Fibroblast of the conjunctiva (primary cell): ENCODE data around the gene CAD.
"Not testable (repeated sequence)": the region's sequence is repeated elsewhere in the genome, so short reads cannot be mapped to it uniquely, and the experiment has no call there.

Experiments used
- DNase-seq: peaks from one replicate; pipeline ENCODE4 v3.0.0-alpha.2; 2010; ENCODE audit warnings: low read depth

CAD gene

DNA sequence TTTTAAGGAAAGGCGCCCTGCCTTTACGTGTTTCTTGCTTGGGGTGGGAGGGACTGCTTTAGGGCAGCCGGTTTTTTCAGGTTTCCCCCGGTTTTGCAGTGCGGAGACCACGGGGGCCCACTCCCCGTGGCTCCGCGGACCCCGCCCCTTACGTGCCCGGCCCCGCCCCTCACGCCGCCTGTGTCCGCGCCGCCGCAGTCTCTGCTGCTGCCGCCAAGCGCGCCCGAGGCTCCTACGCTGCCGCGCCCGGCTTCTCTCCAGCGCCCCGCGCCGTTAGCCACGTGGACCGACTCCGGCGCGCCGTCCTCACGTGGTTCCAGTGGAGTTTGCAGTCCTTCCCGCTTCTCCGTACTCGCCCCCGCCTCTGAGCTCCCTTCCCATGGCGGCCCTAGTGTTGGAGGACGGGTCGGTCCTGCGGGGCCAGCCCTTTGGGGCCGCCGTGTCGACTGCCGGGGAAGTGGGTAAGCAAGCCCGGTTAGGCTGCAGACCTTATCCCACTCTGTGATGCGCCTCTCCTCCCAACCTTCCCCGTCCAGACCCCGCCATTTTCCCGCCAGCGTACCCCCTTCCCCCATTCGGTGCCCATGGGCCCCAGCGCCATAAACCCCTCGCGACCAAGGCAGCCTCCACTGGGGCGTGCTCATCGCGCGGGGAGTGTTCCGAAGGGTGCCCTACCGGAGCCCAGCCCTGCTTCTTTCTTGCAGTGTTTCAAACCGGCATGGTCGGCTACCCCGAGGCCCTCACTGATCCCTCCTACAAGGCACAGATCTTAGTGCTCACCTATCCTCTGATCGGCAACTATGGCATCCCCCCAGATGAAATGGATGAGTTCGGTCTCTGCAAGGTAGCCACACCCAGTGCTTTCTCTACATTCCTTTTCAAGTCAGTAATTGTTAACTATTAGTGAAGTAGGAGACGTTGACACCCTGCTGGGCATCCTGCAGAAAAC is at the start of gene CAD:
Gene CAD (plus strand): TSS at position 197 of the 949 bp plus-strand sequence. CDS start 183 bp downstream, at position 380.
- peak; percentile 72 for DNase-seq

GRCh38 chr2:27170581-27171337 is 46.4 kb upstream of the CAD start:
- no peak for DNase-seq

GRCh38 chr2:27171351-27171848 is 45.8 kb upstream of the CAD start:
- DNase-seq: no peak

GRCh38 chr2:27174638-27175037 is 42.5 kb upstream of the CAD start:
- DNase-seq: no peak

GRCh38 chr2:27175330-27175729 is 41.8 kb upstream of the CAD start:
- DNase-seq: no peak

- not testable (repeated sequence) for DNase-seq
Measured at GRCh38 chr2:27175781-27176180, 41.4 kb upstream of the CAD start.

GRCh38 chr2:27177441-27178351 is 39.5 kb upstream of the CAD start:
- DNase-seq: no peak

DNA sequence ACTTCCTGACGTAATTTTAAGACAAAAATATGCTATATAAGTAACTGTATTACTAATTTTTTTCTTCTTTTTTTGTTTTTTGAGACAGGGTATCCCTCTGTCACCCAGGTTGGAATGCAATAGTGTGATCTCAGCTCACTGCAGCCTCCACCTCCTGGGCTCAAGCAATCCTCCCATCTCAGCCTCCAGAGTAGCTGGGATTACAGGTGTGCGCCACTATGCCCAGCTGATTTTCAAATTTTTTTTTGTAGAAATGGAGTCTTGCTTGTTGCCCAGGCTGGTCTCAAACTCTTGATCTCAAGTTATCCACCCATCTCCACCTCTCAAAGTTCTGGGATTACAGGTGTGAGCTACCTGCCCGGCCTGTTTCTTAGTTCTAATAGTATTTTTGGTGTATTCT is 38.7 kb upstream of the CAD start:
- no peak for DNase-seq

DNA sequence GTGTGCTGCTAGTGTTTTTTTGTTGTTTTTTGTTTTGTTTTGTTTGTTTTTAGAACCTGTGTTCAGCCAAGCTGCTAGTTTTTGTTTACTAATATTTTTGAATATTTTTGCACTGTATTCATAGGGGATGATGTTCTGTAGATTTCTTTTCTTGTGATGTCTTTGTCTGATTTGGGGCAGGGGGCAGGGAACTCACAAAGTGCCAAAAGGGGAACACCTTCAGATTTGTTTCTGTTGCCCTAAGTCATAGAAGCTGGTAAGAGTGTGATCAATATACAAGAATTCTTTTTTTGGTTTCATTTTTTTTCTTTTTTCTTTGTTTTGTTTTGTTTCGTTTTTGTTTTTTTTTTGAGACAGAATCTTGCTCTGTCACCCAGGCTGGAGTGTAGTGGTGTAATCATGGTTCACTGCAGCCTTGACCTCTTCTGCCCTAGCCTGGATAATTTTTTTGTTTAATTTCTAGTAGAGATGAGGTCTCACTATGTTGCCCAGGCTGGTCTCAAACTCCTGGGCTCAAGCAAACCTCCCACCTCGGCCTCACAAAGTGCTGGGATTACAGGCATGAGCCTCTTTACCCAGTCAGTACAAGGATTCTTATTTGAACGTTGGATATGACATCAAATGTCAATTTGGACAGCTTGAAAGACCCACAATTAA is 37.7 kb upstream of the CAD start:
- DNase-seq: no peak

GRCh38 chr2:27182346-27182745 is 34.8 kb upstream of the CAD start:
- no peak for DNase-seq

DNA sequence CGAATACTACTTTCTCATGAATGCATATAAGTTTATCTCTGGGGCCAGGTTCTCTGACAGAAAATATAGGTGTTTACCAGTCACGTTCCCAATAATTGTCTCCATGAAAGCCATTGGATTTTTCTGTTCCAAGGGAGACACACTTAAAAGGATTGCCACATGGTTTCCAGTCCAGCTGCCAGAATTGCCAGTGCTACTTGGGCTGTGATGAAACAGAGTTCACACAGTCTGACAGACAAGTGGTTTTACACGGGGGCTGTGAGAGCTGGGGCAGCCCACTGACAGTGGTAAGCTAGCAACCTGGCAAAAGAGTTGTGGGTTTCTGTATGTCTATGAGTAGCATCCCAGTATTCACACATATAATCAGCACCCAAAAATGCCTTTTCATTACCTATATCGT is 33.1 kb upstream of the CAD start:
- DNase-seq: no peak

DNA sequence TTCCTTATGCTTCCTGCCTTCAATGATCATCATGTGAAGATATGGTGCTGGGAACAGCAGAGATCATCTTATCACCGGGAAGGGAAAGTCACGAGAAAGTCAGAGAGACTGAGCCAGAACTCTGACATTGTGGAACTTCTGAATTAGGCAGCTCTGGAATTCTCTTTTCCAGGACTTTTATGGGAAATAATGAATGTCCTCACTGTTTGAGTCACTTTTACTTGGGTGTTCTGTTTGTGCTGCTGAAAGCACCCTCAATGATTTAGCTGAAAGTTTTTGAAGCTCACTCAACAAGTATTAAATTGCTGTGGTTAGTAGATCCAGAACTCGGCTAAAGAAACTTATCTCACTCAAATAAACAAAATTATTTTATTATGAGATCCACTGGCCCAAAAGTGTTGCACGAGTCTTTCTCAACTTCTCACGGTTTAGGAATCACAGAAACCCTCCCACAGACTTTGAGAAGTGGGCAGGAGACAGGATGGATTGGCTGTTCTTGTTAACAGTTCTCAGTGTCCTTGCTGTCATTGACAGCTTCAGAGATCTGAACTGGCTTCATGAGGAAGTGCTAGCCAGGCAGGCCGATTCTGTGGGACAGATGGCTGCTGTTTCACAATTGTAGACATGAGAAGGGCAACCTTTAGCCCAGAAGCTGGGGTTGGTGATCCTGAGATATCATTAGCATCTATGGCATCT is 31.7 kb upstream of the CAD start:
- DNase-seq: no peak

DNA sequence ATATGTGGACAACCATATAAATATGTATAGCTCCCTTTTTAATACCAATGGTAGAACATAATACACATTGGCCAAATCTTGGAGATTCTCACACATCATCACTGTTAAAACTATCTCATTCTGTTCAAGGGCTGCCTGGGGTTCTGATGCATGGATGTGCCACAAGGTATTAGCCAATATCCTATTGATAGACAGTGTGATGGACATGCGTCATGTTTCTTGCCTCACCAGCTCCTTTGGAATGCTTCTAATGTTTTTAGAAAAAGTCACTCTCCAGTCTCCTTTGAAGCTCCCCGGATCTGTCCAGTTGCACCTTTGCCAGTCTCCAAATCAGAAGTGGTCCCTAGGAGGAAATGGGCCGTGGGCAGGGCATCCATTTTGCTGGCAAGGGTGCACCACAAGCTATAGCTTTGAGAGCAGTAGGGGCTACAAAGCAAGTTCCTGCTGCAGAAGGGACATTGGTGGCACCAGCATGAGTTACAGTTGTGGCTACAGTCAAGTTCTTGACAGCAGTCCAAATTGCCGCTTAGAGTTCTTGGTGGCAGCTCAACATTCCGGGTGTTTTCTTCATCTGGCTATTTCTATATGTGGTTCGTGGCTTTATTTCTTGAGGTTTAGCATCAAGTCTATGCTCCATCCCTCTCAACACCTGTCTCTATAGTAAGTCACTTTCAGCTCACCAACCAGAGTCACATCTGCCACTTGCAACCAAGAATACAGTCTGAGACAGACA is 30.4 kb upstream of the CAD start:
- no peak for DNase-seq

DNA sequence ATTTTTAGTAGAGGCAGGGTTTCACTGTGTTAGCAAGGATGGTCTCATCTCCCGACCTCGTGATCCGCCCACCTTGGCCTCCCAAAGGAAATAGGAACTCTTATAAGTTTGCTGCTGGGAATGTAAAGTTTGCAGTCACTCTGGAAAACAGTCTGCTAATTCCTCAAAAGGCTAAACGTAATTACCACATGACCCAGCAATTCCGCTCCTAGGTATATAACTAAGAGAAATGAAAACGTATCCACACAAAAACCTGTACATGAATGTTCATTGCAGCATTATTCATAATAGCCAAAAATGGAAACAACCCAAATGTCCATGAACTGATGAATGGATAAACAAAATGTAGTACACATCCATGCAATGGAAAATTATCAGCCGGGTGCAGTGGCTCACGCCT is 27.2 kb upstream of the CAD start:
- DNase-seq: no peak

DNA sequence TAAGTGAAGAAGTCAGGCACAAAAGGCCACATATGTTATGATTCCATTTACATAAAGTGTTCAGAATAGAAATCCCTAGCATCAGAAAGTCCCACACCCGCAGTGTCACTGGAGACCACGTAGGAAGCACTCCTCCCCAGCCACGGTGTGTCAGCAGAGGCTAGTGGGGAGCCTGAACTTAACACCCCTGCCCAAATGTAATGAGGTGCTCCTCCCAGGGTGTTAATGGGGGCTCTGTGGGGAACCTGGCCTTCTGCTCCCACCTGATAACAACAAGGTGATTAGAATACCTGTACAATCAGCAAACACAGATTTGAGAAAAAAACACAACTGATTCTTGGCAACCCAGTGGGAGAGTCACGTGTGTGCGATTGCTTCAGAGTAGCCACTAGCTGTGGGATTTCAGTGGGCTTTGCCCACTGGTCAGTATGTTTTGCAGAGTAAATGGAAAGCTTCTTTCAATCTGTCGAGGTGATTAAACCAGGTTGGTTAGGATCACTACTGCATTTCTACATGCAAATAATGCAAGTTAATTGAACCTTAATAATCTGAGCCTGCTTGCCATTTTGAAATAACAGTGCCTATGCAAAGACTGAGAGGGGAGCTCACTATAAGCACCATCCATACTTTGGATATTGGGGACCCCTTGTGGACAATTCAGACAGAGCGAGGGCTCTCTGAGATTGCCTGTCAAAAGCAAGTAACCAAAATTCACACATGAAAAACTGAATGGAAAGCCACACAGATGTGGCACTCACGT is 25.9 kb upstream of the CAD start:
- no peak for DNase-seq

- DNase-seq: no peak
Measured at GRCh38 chr2:27194538-27195354, 22.4 kb upstream of the CAD start.

GRCh38 chr2:27195799-27196198 is 21.4 kb upstream of the CAD start:
- DNase-seq: not testable (repeated sequence)

- DNase-seq: not testable (repeated sequence)
Measured at GRCh38 chr2:27198068-27198467, 19.1 kb upstream of the CAD start.
